Measurements from ENCODE around the gene CTNNBL1.

DNA sequence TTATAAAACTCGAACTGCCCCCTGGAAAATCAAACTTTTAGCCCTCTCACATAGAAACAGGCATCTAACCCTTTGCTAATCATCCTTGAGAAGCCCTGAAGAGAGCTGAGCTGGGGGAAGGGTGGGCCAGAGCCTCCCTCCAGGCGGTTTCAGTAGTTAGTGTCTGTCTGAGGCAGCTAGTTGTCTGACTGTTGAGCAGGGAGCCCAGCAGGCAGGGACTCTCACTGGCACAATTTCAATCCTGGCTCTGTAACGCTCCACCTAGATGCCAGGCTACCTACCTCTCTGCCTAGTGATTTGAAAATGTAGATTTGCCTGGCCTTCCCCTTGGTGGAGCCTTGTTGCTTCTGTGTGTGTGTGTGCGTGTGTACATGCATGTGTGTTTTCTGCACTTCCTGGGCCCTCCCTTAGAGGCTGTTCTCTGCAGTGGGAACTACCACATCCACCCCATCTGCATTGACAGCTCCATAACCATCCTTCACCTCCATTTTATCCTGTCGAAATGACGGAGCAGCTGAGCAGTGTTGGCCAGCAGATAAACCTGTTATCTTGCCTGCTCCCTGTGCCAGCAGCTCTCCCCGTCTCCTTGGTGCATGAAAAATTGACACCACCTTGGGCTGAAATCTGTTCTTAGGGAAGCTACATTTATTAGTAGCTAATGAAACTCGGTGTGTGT lies 139.5 kb downstream of the CTNNBL1 start:
- TF ChIP-seq ZNF274 (IDR thresholded peaks at IDR 0.05; ENCODE audit: low read depth, low read length) (no peak), SUZ12 (IDR thresholded peaks at IDR 0.05; ENCODE audit: extremely low read depth, insufficient read depth, insufficient read length) (no peak), YY1 (IDR thresholded peaks at IDR 0.05; ENCODE audit: insufficient read depth, insufficient read length) (no peak)

Data from NT2/D1 (cell line).